ENCODE results near the gene SLC22A31.

DNA sequence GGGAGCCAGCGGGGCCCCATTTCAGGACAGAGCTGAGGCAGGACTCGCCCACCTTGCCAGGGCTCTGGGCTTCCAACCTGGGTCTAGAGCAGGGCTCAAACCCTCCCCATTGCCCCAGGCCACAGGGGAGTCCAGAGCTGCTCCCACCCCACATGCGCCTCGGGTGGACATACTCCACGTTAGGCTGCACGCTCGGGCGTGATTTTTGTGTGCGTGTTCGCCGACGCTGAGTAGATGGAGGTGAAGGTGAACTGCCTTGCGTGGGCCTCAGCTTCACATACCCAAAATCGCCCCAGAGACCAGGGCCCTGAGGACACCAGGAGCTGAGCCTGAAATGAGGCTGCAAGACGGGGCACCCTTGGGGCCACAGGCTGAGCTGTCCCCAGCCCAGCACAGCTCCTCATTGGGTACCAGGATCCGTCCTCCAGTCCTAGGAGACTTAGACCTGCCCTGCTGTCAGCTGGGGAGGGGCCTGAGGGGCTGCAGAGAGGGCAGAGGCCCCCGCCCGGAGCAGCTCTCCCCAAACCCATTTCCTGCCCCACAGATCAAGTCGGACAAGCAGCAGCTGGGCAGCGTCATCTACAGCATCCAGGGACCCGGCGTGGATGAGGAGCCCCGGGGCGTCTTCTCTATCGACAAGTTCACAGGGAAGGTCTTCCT is 20.6 kb downstream of the SLC22A31 start:
- TF ChIP-seq, protein P1, sequence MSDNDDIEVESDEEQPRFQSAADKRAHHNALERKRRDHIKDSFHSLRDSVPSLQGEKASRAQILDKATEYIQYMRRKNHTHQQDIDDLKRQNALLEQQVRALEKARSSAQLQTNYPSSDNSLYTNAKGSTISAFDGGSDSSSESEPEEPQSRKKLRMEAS (IDR thresholded peaks at IDR 0.05) = no peak
- TF ChIP-seq EZH2 (IDR thresholded peaks at IDR 0.05) (no peak), POLR2AphosphoS5 (IDR thresholded peaks at IDR 0.05; ENCODE audit: low read depth, low read length) (no peak), EZH2phosphoT487 (IDR thresholded peaks at IDR 0.05; ENCODE audit: borderline replicate concordance) (no peak), POLR2A (IDR thresholded peaks at IDR 0.05; ENCODE audit: borderline replicate concordance, extremely low read depth, insufficient read depth, insufficient read length) (no peak), ELF1 (IDR thresholded peaks at IDR 0.05; ENCODE audit: borderline replicate concordance, low read depth) (no peak), FOSL1 (IDR thresholded peaks at IDR 0.05; ENCODE audit: low read depth) (no peak), RAD21 (IDR thresholded peaks at IDR 0.05; ENCODE audit: low read depth) (no peak)
- TF ChIP-seq, protein P2, sequence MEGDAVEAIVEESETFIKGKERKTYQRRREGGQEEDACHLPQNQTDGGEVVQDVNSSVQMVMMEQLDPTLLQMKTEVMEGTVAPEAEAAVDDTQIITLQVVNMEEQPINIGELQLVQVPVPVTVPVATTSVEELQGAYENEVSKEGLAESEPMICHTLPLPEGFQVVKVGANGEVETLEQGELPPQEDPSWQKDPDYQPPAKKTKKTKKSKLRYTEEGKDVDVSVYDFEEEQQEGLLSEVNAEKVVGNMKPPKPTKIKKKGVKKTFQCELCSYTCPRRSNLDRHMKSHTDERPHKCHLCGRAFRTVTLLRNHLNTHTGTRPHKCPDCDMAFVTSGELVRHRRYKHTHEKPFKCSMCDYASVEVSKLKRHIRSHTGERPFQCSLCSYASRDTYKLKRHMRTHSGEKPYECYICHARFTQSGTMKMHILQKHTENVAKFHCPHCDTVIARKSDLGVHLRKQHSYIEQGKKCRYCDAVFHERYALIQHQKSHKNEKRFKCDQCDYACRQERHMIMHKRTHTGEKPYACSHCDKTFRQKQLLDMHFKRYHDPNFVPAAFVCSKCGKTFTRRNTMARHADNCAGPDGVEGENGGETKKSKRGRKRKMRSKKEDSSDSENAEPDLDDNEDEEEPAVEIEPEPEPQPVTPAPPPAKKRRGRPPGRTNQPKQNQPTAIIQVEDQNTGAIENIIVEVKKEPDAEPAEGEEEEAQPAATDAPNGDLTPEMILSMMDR (IDR thresholded peaks at IDR 0.05 in 2 of 3, conservative IDR thresholded peaks at IDR 0.05 in 1 of 3; ENCODE audit: borderline replicate concordance in 1 of 3, insufficient read depth in 1 of 3, low read depth in 2 of 3, low read length in 2 of 3) = no peak
- TF ChIP-seq, protein P3, sequence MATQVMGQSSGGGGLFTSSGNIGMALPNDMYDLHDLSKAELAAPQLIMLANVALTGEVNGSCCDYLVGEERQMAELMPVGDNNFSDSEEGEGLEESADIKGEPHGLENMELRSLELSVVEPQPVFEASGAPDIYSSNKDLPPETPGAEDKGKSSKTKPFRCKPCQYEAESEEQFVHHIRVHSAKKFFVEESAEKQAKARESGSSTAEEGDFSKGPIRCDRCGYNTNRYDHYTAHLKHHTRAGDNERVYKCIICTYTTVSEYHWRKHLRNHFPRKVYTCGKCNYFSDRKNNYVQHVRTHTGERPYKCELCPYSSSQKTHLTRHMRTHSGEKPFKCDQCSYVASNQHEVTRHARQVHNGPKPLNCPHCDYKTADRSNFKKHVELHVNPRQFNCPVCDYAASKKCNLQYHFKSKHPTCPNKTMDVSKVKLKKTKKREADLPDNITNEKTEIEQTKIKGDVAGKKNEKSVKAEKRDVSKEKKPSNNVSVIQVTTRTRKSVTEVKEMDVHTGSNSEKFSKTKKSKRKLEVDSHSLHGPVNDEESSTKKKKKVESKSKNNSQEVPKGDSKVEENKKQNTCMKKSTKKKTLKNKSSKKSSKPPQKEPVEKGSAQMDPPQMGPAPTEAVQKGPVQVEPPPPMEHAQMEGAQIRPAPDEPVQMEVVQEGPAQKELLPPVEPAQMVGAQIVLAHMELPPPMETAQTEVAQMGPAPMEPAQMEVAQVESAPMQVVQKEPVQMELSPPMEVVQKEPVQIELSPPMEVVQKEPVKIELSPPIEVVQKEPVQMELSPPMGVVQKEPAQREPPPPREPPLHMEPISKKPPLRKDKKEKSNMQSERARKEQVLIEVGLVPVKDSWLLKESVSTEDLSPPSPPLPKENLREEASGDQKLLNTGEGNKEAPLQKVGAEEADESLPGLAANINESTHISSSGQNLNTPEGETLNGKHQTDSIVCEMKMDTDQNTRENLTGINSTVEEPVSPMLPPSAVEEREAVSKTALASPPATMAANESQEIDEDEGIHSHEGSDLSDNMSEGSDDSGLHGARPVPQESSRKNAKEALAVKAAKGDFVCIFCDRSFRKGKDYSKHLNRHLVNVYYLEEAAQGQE (IDR thresholded peaks at IDR 0.05; ENCODE audit: low read depth) = no peak
- TF ChIP-seq, protein P4, sequence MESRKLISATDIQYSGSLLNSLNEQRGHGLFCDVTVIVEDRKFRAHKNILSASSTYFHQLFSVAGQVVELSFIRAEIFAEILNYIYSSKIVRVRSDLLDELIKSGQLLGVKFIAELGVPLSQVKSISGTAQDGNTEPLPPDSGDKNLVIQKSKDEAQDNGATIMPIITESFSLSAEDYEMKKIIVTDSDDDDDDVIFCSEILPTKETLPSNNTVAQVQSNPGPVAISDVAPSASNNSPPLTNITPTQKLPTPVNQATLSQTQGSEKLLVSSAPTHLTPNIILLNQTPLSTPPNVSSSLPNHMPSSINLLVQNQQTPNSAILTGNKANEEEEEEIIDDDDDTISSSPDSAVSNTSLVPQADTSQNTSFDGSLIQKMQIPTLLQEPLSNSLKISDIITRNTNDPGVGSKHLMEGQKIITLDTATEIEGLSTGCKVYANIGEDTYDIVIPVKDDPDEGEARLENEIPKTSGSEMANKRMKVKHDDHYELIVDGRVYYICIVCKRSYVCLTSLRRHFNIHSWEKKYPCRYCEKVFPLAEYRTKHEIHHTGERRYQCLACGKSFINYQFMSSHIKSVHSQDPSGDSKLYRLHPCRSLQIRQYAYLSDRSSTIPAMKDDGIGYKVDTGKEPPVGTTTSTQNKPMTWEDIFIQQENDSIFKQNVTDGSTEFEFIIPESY (IDR thresholded peaks at IDR 0.05; ENCODE audit: extremely low read depth, insufficient replicate concordance, low read length) = no peak

All from HCT116 (cell line).